ENCODE measurements around the gene PECR.

GRCh38 chr2:216073773-216074172, 7.8 kb downstream of the PECR start:
- TF ChIP-seq YY1 (IDR thresholded peaks at IDR 0.05; ENCODE audit: insufficient read depth, insufficient read length), result no peak
- no peak for TF ChIP-seq SUZ12 (IDR thresholded peaks at IDR 0.05; ENCODE audit: extremely low read depth, insufficient read depth, insufficient read length)
- TF ChIP-seq ZNF274 (IDR thresholded peaks at IDR 0.05; ENCODE audit: low read depth, low read length), result no peak
